Ishikawa (cell line): ENCODE data around the gene GSTA4.

ENCODE experiments used
- EP300 ChIP-seq: IDR thresholded peaks from 2 replicates; pipeline ENCODE4 v1.6.1; 2012; ENCODE audit warnings: borderline replicate concordance
- YY1 ChIP-seq: IDR thresholded peaks from 2 replicates; pipeline ENCODE4 v1.6.1; 2012; ENCODE audit warnings: low read depth

DNA sequence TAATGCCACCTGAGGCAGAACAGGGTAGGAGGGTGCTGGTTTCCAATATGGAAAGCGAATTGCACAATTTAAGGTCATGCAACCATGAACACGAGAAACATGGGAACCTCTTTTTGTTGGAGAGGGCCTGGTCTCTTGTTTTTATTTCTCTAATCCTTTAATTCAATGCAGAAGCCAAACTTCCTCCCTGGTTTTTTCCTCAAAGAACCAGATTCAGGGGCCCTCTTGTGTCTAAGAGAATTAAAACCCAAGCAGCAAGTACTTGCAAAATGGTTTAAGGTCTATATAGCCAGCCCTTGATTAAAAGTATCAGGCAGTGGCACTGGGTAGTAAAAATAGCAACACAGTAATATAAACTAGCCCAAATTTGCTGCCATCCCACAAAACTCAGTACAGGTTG lies 19.5 kb downstream of the GSTA4 start:
- no peak for TF ChIP-seq YY1
- TF ChIP-seq EP300, result no peak
